ENCODE measurements around the gene TPST1. TPM values are rescaled to one million over a fixed set of nuclear protein-coding genes. Genes with fewer than 3 reads are reported as not detected.
A peak's percentile ranks its signal among the peaks of the same experiment; 100 is the strongest.

The TPST1 gene
- total RNA-seq, 4 donors from 2014 or later = 5.2 to 20.0 (median 8.2) TPM

- Histone ChIP-seq H3K36me3 (no peaks in the 10 kb centered on the region), H3K9me3 (no peaks in the 10 kb centered on the region), H3K27me3 (no peaks in the 10 kb centered on the region), H3K27ac (no peak overlapping the region), H3K4me1 (peaks cover 8% of the 10 kb centered on the region), H3K4me3 (no peak overlapping the region)
- DNase-seq (ENCODE audit: low spot score in 2 of 2) = no peak
- WGBS = 69% methylated on average over 4 of the region's 4 CpGs
- no peak for TF ChIP-seq POLR2AphosphoS5 (IDR thresholded peaks at IDR 0.05)
- TF ChIP-seq POLR2A (IDR thresholded peaks at IDR 0.05) = no peak
- TF ChIP-seq EP300 (IDR thresholded peaks at IDR 0.05) = no peak
- no peak for TF ChIP-seq CTCF (IDR thresholded peaks at IDR 0.05)
Measured at GRCh38 chr7:66257481-66257880, 52.3 kb downstream of the TPST1 start.

GRCh38 chr7:66258409-66258808 lies 53.3 kb downstream of the TPST1 start:
- whole genome bisulfite sequencing = 39% methylated on average over 5 of the region's 5 CpGs
- Histone ChIP-seq H3K9me3 (no peaks in the 10 kb centered on the region), H3K36me3 (no peaks in the 10 kb centered on the region), H3K27me3 (no peaks in the 10 kb centered on the region), H3K4me3 (no peak overlapping the region), H3K4me1 (peaks cover 8% of the 10 kb centered on the region), H3K27ac (no peak overlapping the region)
- no peak for DNase-seq (ENCODE audit: low spot score in 2 of 2)
- TF ChIP-seq CTCF (IDR thresholded peaks at IDR 0.05) = no peak
- TF ChIP-seq POLR2AphosphoS5 (IDR thresholded peaks at IDR 0.05) = no peak
- no peak for TF ChIP-seq EP300 (IDR thresholded peaks at IDR 0.05)
- no peak for TF ChIP-seq POLR2A (IDR thresholded peaks at IDR 0.05)

- no peak for DNase-seq (ENCODE audit: low spot score in 2 of 2)
- Histone ChIP-seq H3K9me3 (peaks cover 21% of the 10 kb centered on the region), H3K4me3 (no peak overlapping the region), H3K27ac (no peak overlapping the region), H3K4me1 (peaks cover 4% of the 10 kb centered on the region), H3K36me3 (no peaks in the 10 kb centered on the region), H3K27me3 (no peaks in the 10 kb centered on the region)
- TF ChIP-seq POLR2AphosphoS5 (IDR thresholded peaks at IDR 0.05) (no peak), EP300 (IDR thresholded peaks at IDR 0.05) (no peak), POLR2A (IDR thresholded peaks at IDR 0.05) (no peak)
Measured at GRCh38 chr7:66261941-66262340, 56.8 kb downstream of the TPST1 start.

GRCh38 chr7:66263936-66264335 lies 58.8 kb downstream of the TPST1 start:
- DNase-seq (ENCODE audit: low spot score in 2 of 2) = no peak
- TF ChIP-seq EP300 (IDR thresholded peaks at IDR 0.05) (no peak), POLR2A (IDR thresholded peaks at IDR 0.05) (no peak), POLR2AphosphoS5 (IDR thresholded peaks at IDR 0.05) (no peak), CTCF (IDR thresholded peaks at IDR 0.05) (no peak)
- no peaks in the 10 kb centered on the region for H3K36me3 ChIP-seq
- H3K27ac ChIP-seq = no peak overlapping the region
- H3K4me3 ChIP-seq = no peak overlapping the region
- WGBS = 96% methylated on average over 1 of the region's 1 CpG
- no peaks in the 10 kb centered on the region for H3K27me3 ChIP-seq
- H3K9me3 ChIP-seq = peaks cover 21% of the 10 kb centered on the region
- H3K4me1 ChIP-seq = peaks cover 5% of the 10 kb centered on the region

GRCh38 chr7:66265566-66265965 lies 60.4 kb downstream of the TPST1 start:
- H3K4me3 ChIP-seq = no peak overlapping the region
- TF ChIP-seq POLR2A (IDR thresholded peaks at IDR 0.05) (no peak), EP300 (IDR thresholded peaks at IDR 0.05) (no peak), CTCF (IDR thresholded peaks at IDR 0.05) (no peak), POLR2AphosphoS5 (IDR thresholded peaks at IDR 0.05) (no peak)
- 92% methylated on average over 1 of the region's 1 CpG for whole genome bisulfite sequencing
- no peaks in the 10 kb centered on the region for H3K27me3 ChIP-seq
- H3K9me3 ChIP-seq = peaks cover 21% of the 10 kb centered on the region
- no peaks in the 10 kb centered on the region for H3K36me3 ChIP-seq
- no peak for DNase-seq (ENCODE audit: low spot score in 2 of 2)
- H3K4me1 ChIP-seq = peaks cover 5% of the 10 kb centered on the region
- no peak overlapping the region for H3K27ac ChIP-seq

- DNase-seq (ENCODE audit: low spot score in 2 of 2) = no peak
- Histone ChIP-seq H3K36me3 (no peaks in the 10 kb centered on the region), H3K4me3 (no peak overlapping the region), H3K27ac (peak overlapping the region; percentile 69), H3K9me3 (peaks cover 21% of the 10 kb centered on the region), H3K27me3 (no peaks in the 10 kb centered on the region), H3K4me1 (peaks cover 5% of the 10 kb centered on the region)
- TF ChIP-seq POLR2A (IDR thresholded peaks at IDR 0.05) (no peak), POLR2AphosphoS5 (IDR thresholded peaks at IDR 0.05) (peak in 1 of 3 donors; percentile 11)
- WGBS = 46% methylated on average over 2 of the region's 2 CpGs
Measured at GRCh38 chr7:66267249-66267648, 62.1 kb downstream of the TPST1 start.
